ENCODE results near the gene GAS2L1. TPM values are rescaled to one million over a fixed set of nuclear protein-coding genes. Genes with fewer than 3 reads are reported as not detected.

The GAS2L1 gene
- polyA plus RNA-seq, 1 donor (not counting 4 experiments of a cell fraction or from before 2014, with no cell fraction given) = 11.3 TPM

DNA sequence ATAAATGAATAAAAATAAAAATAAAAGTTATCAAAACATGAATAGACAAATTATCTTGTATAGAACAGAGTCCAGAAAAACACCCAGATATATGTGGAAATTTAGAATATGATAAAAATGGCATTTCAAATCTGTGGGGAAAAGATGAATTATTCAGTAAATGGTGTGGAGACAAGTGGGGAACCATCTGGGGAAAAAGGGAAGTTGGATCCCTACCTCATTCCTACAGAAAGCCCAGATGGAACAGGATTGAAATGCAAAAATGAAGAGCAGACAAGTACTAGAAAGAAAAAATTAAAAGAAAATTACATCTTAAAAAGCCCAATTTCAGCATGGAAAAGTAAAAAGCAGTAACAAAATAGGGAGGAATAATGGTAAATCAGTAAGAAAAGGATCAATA is 17.2 kb downstream of the GAS2L1 start:
- Histone ChIP-seq H3K4me2 (ENCODE audit: control insufficient read depth, extremely low read depth, insufficient read depth, low read depth, low read length) (no peak overlapping the region), H3K9me1 (ENCODE audit: control insufficient read depth, extremely low read depth, insufficient read depth, low read length) (no peaks in the 10 kb centered on the region), H3K4me1 (ENCODE audit: control insufficient read depth, extremely low read depth, insufficient read depth, low read length) (no peaks in the 10 kb centered on the region), H3K27me3 (ENCODE audit: control insufficient read depth, extremely low read depth, insufficient read depth, low read length) (no peaks in the 10 kb centered on the region), H2AFZ (ENCODE audit: control insufficient read depth, low read length) (no peak overlapping the region), H3K4me3 (ENCODE audit: control insufficient read depth in 2 of 3, extremely low read depth in 1 of 3, insufficient read depth in 2 of 3, low read depth in 1 of 3, low read length in 3 of 3) (no peak overlapping the region), H3K9me3 (ENCODE audit: control insufficient read depth, low read depth, low read length) (no peaks in the 10 kb centered on the region), H3K9ac (ENCODE audit: control insufficient read depth, extremely low read depth, insufficient read depth, low read length) (no peak overlapping the region), H3K79me2 (ENCODE audit: control insufficient read depth, insufficient read depth, low read length) (no peaks in the 10 kb centered on the region), H3K27ac (ENCODE audit: control insufficient read depth, insufficient read depth, low read length) (no peak overlapping the region), H4K20me1 (ENCODE audit: control insufficient read depth, extremely low read depth, insufficient read depth, low read length) (no peaks in the 10 kb centered on the region), H3K36me3 (ENCODE audit: control insufficient read depth in 2 of 2, extremely low read depth in 1 of 2, insufficient read depth in 2 of 2, low read length in 2 of 2) (peaks cover 7 to 17% of the 10 kb centered on the region in 2 experiments)
- no peak for DNase-seq (ENCODE audit: low read depth, low spot score)
- dilution Hi-C loops (cut with MboI; ENCODE audit: extremely low pct_ligation_motif_present, low sequenced_read_pairs) = no loop called here
- TF ChIP-seq EZH2 (IDR thresholded peaks at IDR 0.05; ENCODE audit: low read length) (no peak), CTCF (optimal IDR thresholded peaks at IDR 0.05 in 1 of 3, IDR thresholded peaks at IDR 0.05 in 1 of 3, conservative IDR thresholded peaks at IDR 0.05 in 1 of 3; ENCODE audit: extremely low read depth in 1 of 3, insufficient read depth in 2 of 3, low read length in 3 of 3) (no peak)
- FAIRE-seq = no peak

DNA sequence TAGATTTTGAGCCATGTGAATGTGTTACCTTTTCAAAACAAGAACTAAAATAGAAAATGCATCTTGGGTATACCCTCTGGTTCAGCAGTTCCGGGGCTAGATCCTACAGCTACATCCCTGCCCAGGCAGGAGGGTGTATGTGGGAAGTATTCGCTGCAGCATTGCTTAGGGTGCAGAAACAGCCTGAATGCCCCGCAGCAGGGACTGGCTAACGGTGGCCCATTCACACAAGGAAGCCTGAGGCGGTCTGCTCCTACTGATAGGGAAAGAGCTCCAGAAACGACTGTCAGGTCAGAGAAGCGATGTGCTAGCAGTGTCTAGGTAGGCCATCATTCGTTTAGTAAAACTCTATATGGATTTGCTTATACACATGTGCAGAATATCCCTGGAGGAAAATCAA is 18.9 kb downstream of the GAS2L1 start:
- Histone ChIP-seq H3K36me3 (ENCODE audit: control insufficient read depth in 2 of 2, extremely low read depth in 1 of 2, insufficient read depth in 2 of 2, low read length in 2 of 2) (peaks cover 7 to 21% of the 10 kb centered on the region in 2 experiments), H3K4me1 (ENCODE audit: control insufficient read depth, extremely low read depth, insufficient read depth, low read length) (no peaks in the 10 kb centered on the region), H3K4me3 (ENCODE audit: control insufficient read depth in 2 of 3, extremely low read depth in 1 of 3, insufficient read depth in 2 of 3, low read depth in 1 of 3, low read length in 3 of 3) (no peak overlapping the region), H3K79me2 (ENCODE audit: control insufficient read depth, insufficient read depth, low read length) (no peaks in the 10 kb centered on the region), H4K20me1 (ENCODE audit: control insufficient read depth, extremely low read depth, insufficient read depth, low read length) (no peaks in the 10 kb centered on the region), H3K9me1 (ENCODE audit: control insufficient read depth, extremely low read depth, insufficient read depth, low read length) (no peaks in the 10 kb centered on the region), H3K4me2 (ENCODE audit: control insufficient read depth, extremely low read depth, insufficient read depth, low read depth, low read length) (no peak overlapping the region), H3K9ac (ENCODE audit: control insufficient read depth, extremely low read depth, insufficient read depth, low read length) (no peak overlapping the region), H3K27me3 (ENCODE audit: control insufficient read depth, extremely low read depth, insufficient read depth, low read length) (no peaks in the 10 kb centered on the region), H3K9me3 (ENCODE audit: control insufficient read depth, low read depth, low read length) (no peaks in the 10 kb centered on the region), H2AFZ (ENCODE audit: control insufficient read depth, low read length) (no peak overlapping the region), H3K27ac (ENCODE audit: control insufficient read depth, insufficient read depth, low read length) (no peak overlapping the region)
- FAIRE-seq (no peak), DNase-seq (ENCODE audit: low read depth, low spot score) (no peak)
- dilution Hi-C loops (cut with MboI; ENCODE audit: extremely low pct_ligation_motif_present, low sequenced_read_pairs) = no loop called here
- TF ChIP-seq CTCF (optimal IDR thresholded peaks at IDR 0.05 in 1 of 3, IDR thresholded peaks at IDR 0.05 in 1 of 3, conservative IDR thresholded peaks at IDR 0.05 in 1 of 3; ENCODE audit: extremely low read depth in 1 of 3, insufficient read depth in 2 of 3, low read length in 3 of 3) = no peak
- no peak for TF ChIP-seq EZH2 (IDR thresholded peaks at IDR 0.05; ENCODE audit: low read length)
